Body of pancreas (tissue), 4 donors: Measurements from ENCODE around the gene PCK2.

Source experiments
- CTCF ChIP-seq, 7 experiments: fragments of 450-650 bp in 4 of 7; fragments of 200-600 bp in 3 of 7; sonication (generic) in 3 of 7; IDR thresholded peaks; one replicate each; pipeline ENCODE4 v1.5.1; 2016 to 2019; ENCODE audit warnings: antibody characterized with exemption in 7 of 7
- POLR2A ChIP-seq, 3 donors: fragments of 450-650 bp; IDR thresholded peaks; one replicate each; pipeline ENCODE4 v1.6.1; 2016; ENCODE audit warnings: antibody characterized with exemption in 3 of 3, mild to moderate bottlenecking in 2 of 3

DNA sequence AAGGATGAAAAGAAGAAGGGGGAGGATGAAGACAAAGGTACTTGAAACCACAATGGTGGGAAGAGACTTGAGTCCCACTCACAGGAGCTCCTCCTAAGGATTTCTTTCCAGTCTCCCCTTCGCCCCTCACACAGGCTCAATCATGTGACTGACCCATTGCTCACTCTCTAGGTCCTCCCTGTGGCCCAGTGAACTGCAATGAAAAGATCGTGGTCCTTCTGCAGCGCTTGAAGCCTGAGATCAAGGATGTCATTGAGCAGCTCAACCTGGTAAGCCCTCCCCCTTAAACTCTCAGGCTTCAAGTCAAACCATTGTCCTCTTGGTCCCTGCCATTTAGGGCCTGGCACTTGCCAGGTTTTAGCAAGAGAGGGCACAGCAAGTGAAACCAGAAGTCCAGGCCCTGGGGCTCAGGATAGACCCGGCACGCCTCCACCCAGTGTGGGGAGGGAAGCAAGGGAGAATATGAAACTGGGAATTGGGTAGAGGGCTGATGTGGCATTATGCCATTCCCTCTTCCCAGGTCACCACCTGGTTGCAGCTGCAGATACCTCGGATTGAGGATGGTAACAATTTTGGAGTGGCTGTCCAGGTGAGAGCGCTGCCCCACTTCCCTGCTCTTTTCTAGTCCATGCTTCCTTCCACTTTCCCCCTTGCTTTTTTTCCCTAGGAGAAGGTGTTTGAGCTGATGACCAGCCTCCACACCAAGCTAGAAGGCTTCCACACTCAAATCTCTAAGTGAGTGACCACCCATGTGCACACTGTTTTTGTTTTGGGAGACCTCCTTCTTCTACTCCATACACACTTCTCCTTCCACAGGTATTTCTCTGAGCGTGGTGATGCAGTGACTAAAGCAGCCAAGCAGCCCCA lies 43.7 kb downstream of the PCK2 start:
- TF ChIP-seq CTCF (IDR thresholded peaks at IDR 0.05) (no peak), POLR2A (IDR thresholded peaks at IDR 0.05) (no peak)
